Activated naive CD4-positive, alpha-beta T cell (primary cell): ENCODE results near the gene SLC5A4.
"Not testable (repeated sequence)": the region's sequence is repeated elsewhere in the genome, so short reads cannot be mapped to it uniquely, and the experiment has no call there.

ENCODE experiments used
- DNase-seq, 4 experiments: peaks; one replicate each; lab custom pipeline; 2025; lab: John Stamatoyannopoulos, UW

SLC5A4 gene

DNA sequence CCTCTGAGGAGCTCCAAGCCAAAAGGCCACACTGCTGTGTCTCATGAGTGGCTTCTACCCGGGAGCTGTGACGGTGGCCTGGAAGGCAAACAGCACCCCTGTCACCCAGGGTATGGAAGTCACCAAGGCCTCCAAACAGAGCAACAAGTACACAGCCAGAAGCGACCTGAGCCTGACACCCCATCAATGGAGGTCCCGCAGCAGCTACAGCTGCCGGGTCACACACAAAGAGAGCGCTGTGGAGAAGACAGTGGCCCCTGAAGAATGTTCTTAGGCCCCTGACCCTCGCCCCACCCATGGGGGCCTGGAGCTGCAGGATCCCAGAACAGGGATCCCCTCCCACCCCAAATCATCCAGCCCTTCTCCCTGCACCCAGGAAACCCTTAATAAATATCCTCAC, 55.2 kb downstream of the SLC5A4 start:
- no peak for DNase-seq

DNA sequence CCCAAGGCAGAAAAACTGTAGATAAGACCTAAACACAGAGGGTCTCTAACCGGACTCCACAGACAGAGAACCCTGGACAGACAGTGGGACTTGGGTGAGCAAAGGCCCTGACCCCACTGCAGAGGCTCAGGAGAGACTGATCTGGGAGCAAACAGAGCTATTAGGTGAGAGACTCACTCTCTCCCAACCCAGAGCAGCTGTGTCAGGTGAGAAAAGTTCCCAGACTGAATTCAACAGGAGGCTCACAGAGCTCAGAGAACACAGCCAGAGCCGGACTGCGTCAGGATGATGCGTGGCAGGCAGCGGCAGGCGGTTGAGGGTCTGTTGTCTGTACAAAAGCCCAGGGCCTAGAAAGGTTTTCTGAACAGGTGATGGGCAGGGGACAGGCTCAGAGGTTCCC, 55.8 kb downstream of the SLC5A4 start:
- DNase-seq: no peak

DNA sequence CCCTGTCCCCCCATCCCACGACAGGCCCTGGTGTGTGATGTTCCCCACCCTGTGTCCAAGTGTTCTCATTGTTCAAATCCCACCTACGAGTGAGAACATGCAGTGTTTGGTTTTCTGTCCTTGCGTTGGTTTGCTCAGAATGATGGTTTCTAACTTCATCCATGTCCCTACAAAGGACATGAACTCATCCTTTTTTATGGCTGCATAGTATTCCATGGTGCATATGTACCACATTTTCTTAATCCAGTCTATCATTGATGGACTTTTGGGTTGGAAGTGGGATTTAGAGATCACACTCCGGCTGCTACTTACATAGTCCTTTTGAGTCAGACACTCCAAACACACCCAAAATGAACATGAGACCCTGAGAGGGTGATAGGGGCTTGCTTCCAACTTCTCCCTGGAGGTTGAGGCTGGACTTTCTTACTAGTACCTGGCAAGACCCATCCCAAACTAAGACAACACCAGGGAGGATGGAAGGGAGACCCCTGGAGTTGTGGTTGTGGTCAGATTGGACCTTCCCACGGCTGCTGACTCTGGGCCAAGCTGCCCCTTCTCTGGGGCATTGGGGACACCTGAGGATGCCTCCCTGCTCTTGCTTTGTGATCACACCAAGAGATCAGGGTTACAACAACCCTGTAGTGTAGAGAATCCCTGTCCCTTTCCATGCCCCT, 57.5 kb downstream of the SLC5A4 start:
- DNase-seq: not testable (repeated sequence)

DNA sequence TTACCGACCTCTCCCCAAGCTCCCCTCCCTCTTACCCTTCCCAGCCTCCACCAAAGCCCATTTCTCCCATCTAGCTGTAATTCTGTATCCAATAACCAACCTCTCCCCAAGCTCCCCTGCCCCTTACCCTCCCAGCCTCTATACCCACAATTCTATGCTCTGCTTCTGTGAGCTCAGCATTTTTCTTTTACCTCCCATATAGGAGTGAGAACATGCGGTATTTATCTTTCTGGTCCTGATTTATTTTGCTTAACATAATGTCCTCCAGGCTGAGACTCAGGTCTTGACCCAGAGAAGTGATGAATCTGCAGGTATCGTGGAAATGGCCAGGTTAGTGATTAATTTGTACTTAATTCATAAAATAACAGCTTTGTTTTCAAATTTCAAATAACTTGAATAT, 59.2 kb downstream of the SLC5A4 start:
- not testable (repeated sequence) for DNase-seq

DNA sequence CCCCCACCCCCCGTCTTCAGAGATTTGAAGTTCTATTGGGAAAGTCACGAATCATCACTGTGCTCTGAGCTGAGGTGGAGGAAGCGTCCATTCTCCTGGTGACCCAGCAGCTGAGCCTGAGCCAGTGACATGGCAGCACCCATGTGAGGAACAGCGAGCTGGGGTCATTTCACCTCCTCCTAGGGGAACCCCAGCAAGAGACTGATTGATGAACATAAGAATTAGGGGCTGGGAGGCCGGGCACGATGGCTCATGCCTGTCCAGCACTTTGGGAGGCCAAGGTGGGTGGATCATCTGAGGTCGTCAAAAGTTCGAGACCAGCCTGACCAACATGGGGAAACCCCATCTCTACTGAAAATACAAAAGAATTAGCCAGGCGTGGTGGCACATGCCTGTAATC, 61.8 kb downstream of the SLC5A4 start:
- not testable (repeated sequence) for DNase-seq

DNA sequence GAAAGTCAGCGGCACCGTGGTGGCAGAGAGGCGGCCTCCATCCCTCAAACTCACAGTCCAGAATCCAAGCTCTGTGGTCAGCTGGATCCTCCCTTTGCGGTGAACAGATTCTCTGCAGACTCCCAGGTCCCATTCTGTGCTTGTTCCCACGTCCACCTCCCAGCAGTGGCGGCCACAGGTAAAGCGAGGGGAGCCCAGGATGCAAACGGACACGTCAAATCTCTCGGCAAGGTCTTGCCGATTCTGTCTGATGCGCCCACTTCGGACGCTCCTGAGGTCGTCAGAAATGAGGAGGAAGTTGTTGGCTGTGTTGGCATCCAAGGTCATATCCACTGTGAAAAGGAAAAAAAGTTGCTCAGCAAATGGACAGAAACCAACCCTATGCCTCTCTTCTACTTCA, 64.1 kb downstream of the SLC5A4 start:
- not testable (repeated sequence) for DNase-seq

DNA sequence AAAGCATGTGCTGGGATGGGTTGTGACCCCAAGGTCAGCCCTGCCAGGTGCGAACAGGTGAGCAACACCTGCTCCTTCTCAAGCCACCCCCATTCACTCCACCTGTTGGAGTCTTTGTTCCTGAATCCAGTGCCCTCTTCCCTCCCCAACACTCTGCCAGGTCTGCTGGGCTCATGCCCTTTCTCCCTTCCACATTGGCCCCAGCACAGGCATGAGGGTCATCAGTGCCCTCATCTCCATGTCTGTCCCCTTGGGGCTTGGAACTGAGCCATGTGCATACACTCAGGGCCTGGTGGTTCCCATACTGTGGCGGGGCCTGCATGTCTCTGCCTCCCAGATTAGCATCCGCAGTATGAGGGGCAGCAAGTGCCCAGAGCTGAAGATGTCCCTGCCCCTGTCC, 69.3 kb downstream of the SLC5A4 start:
- DNase-seq: no peak

DNA sequence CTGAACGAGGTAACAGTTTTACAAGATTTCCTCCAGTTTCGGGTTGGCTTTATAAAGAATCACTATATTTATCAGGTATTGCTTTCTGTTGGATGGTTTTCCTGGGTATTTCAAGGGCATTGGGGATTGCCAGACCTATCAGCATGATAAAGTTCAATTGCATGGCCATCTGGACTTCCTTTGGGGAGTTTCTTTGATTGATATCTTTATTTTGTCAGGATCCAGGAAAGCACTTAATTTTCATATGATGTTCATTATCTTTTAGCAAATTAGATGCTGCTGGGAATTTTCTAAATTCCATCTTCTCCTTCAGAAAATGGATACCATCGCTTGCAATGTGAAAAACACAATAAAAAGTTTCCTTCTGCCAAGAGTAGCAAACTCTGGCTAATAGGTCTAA, 71.5 kb downstream of the SLC5A4 start:
- no peak for DNase-seq

DNA sequence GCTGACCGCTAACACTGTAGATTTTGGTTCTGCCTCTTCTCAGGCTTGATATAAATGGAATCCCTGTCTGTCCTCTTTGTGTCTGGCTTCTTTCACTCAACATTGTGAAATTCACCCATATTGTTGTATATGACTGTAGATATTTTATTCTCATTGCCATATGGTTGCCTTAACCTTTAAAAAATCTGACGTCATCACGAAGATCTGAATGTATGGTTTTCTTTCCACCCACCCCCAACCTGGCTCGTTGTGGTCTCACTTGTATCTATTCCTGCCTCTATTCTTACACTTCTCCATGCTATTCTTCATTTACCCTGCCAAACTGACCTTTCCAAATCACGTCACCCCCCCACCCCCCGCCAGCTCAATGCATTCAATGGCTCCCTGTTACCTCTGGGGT, 74.1 kb downstream of the SLC5A4 start:
- DNase-seq: no peak

DNA sequence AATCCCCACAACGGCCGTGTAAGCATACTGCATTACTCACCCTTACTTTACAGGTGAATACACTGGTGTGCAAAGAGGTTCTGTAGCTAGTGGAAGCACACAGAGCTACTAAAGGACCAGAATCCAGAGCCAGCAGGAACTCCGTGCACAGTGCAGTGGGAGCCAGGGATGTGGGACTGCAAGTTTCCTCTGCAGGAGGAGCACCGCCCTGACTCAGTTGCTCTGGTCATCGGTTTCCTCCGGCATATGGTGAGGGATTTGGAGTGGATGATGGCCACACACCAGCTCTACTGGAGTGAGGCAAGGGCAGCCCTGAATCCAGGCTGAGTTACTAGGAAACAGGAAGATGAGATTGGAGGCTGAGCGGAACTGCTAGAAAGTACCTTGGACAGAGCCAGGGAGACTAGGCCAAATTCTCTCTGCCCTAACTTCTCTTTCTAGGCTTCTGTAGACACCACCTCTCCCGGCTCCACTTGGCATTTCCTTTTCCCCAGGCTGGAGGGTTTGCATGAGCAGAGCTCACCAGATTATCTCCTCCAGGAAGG, 77.9 kb downstream of the SLC5A4 start:
- no peak for DNase-seq

DNA sequence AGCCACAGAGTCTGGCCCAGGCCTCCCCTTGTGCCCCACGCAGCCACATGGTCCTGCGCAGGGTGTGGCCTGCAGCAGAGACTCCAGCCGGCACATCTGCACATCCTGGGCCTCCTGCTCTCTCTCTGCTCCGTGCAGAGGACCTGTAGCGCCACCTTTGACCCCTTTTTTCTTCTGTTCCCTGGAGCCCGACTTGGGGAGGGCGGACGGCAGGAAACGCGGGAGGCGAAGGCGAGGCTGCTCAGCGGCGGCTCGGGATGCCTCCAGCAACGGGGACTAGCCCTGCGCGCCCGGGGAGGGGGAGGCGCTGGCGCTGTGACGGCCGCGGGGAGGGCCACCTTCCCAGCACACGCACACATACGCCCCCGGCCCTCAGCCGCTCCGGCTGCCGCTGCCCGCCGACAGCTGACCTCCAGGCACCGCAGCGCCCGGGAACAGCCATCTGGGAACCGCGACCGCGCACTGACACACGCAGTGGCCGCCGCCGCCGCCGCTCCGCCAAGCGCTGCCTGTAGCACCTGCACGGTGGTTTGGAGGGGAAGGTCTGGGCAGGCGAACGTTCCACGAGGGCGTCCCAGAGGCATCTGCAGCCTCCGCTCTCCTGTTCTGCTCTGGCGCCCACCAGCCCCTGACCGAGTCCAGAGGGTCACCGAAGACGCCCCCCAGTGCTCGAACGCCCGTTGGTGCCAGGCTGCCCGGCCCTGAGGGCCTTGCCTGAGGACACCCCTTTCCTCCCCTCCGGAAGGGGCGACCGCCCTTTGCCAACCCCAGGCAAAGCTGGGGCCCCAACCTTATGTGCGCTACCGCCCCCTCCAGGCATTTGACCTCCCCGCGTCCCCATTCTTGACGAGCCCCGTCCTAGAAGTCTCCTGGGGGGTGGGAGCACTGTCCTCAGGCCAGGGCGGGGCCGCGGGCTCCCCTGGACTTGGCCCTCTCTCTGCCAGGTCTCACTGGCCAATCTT, 79.2 kb downstream of the SLC5A4 start:
- no peak for DNase-seq

DNA sequence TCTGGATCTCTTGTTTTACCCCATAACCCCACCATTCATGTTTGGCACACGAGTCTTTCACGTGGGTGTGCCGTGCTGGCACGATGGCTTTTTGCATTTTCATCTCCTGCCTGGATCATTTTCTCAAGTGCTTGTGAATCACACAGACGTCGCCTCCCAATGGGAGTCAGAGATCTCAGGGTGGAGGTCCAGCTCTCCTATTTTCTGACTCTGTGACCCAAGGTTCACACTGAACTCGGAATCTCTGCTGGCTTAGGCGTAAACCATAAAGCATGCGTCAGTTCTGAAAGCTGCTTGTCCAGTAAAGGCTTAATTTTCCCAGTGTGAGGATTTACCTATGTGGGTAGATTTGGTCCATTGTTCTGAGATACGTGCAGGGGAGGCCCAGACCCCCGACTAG, 80.0 kb downstream of the SLC5A4 start:
- no peak for DNase-seq
